ENCODE data around the gene GALNT10.

GRCh38 chr5:154236536-154237375, 46.2 kb downstream of the GALNT10 start:
- TF ChIP-seq, protein P1, sequence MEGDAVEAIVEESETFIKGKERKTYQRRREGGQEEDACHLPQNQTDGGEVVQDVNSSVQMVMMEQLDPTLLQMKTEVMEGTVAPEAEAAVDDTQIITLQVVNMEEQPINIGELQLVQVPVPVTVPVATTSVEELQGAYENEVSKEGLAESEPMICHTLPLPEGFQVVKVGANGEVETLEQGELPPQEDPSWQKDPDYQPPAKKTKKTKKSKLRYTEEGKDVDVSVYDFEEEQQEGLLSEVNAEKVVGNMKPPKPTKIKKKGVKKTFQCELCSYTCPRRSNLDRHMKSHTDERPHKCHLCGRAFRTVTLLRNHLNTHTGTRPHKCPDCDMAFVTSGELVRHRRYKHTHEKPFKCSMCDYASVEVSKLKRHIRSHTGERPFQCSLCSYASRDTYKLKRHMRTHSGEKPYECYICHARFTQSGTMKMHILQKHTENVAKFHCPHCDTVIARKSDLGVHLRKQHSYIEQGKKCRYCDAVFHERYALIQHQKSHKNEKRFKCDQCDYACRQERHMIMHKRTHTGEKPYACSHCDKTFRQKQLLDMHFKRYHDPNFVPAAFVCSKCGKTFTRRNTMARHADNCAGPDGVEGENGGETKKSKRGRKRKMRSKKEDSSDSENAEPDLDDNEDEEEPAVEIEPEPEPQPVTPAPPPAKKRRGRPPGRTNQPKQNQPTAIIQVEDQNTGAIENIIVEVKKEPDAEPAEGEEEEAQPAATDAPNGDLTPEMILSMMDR (IDR thresholded peaks at IDR 0.05; ENCODE audit: insufficient read depth, low read length): no peak
- TF ChIP-seq SPI1 (IDR thresholded peaks at IDR 0.05; ENCODE audit: borderline replicate concordance, low read depth) (no peak), POLR2AphosphoS5 (IDR thresholded peaks at IDR 0.05; ENCODE audit: low read depth) (no peak)

Measured in HL-60 (cell line).